ENCODE data around the gene SF3B1.

SF3B1 gene

DNA sequence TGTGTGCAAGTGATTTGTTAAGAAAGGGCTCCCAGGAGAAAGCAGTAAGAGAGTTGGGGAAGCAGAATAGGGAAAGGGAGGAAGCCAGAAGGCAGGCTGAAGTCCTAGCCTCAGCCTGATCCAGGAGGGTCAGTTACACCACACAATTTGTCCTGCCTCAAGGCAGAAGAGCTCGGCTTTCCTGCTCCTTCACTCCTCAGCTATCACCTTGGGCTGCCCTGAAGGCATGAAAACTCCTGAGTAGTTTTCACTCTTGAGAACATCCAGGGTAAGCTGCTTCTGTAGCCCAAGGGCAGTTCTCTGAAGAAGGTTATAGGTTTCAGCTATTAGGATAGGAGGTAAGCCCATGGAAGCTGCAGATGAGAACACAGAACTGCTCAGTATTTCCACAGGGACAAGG, 76.8 kb downstream of the SF3B1 start:
- TF ChIP-seq, protein P1, sequence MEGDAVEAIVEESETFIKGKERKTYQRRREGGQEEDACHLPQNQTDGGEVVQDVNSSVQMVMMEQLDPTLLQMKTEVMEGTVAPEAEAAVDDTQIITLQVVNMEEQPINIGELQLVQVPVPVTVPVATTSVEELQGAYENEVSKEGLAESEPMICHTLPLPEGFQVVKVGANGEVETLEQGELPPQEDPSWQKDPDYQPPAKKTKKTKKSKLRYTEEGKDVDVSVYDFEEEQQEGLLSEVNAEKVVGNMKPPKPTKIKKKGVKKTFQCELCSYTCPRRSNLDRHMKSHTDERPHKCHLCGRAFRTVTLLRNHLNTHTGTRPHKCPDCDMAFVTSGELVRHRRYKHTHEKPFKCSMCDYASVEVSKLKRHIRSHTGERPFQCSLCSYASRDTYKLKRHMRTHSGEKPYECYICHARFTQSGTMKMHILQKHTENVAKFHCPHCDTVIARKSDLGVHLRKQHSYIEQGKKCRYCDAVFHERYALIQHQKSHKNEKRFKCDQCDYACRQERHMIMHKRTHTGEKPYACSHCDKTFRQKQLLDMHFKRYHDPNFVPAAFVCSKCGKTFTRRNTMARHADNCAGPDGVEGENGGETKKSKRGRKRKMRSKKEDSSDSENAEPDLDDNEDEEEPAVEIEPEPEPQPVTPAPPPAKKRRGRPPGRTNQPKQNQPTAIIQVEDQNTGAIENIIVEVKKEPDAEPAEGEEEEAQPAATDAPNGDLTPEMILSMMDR (conservative IDR thresholded peaks at IDR 0.05; ENCODE audit: low read length) = no peak
- Histone ChIP-seq H3K27me3 (ENCODE audit: insufficient read depth, low read length, poor library complexity, severe bottlenecking) (no peaks in the 10 kb centered on the region), H3K9me3 (ENCODE audit: insufficient read depth, low read depth, low read length) (no peaks in the 10 kb centered on the region), H3K79me2 (ENCODE audit: insufficient read depth, low read length) (no peaks in the 10 kb centered on the region), H4K20me1 (ENCODE audit: insufficient read depth, low read length, poor library complexity, severe bottlenecking) (no peaks in the 10 kb centered on the region), H3F3A (ENCODE audit: low read depth) (no peaks in the 10 kb centered on the region), H3K4me2 (ENCODE audit: low read depth, low read length, poor library complexity, severe bottlenecking) (no peak overlapping the region), H3K9me2 (replicated peaks; ENCODE audit: low read depth, low read length) (no peaks in the 10 kb centered on the region), H3K9ac (ENCODE audit: low read depth, low read length, poor library complexity, severe bottlenecking) (no peak overlapping the region), H3K4me3 (ENCODE audit: low read length, poor library complexity, severe bottlenecking) (no peak overlapping the region), H3K36me3 (ENCODE audit: insufficient read depth, low read length) (no peaks in the 10 kb centered on the region), H2AFZ (ENCODE audit: low read length) (no peak overlapping the region), H3K4me1 (ENCODE audit: insufficient read depth, low read length, poor library complexity, severe bottlenecking) (no peaks in the 10 kb centered on the region)

DNA sequence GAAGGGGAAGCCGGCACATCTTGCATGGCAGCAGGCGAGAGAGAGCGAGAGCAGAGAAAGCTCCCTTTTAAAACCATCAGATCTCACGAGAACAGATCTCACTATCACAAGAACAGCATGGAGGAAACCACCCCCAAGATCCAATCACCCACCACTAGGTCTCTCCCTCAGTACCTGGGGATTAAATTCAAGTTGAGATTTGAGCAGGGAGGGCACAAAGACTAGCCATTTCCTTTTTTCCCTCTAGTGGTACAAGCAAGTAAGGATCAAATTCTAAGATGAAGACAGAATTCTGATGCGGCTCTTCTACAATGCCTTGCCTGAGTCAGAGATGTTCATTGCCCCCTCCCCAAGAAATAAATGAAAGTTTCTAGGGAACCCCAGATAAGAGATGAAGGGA, 78.7 kb downstream of the SF3B1 start:
- H3K4me1 ChIP-seq (ENCODE audit: insufficient read depth, low read length, poor library complexity, severe bottlenecking) = no peaks in the 10 kb centered on the region
- no peaks in the 10 kb centered on the region for H3K27me3 ChIP-seq (ENCODE audit: insufficient read depth, low read length, poor library complexity, severe bottlenecking)
- no peaks in the 10 kb centered on the region for H3K79me2 ChIP-seq (ENCODE audit: insufficient read depth, low read length)
- TF ChIP-seq, protein P1 (conservative IDR thresholded peaks at IDR 0.05; ENCODE audit: low read length) = peak; percentile 60
- TF ChIP-seq EZH2phosphoT487 (IDR thresholded peaks at IDR 0.05; ENCODE audit: borderline replicate concordance) = no peak
- no peaks in the 10 kb centered on the region for H3F3A ChIP-seq (ENCODE audit: low read depth)
- no peak overlapping the region for H3K4me2 ChIP-seq (ENCODE audit: low read depth, low read length, poor library complexity, severe bottlenecking)
- H2AFZ ChIP-seq (ENCODE audit: low read length) = no peak overlapping the region
- no peak overlapping the region for H3K9ac ChIP-seq (ENCODE audit: low read depth, low read length, poor library complexity, severe bottlenecking)
- H3K4me3 ChIP-seq (ENCODE audit: low read length, poor library complexity, severe bottlenecking) = no peak overlapping the region
- H3K9me3 ChIP-seq (ENCODE audit: insufficient read depth, low read depth, low read length) = no peaks in the 10 kb centered on the region
- H4K20me1 ChIP-seq (ENCODE audit: insufficient read depth, low read length, poor library complexity, severe bottlenecking) = no peaks in the 10 kb centered on the region
- no peaks in the 10 kb centered on the region for H3K9me2 ChIP-seq (replicated peaks; ENCODE audit: low read depth, low read length)
- no peaks in the 10 kb centered on the region for H3K36me3 ChIP-seq (ENCODE audit: insufficient read depth, low read length)

DNA sequence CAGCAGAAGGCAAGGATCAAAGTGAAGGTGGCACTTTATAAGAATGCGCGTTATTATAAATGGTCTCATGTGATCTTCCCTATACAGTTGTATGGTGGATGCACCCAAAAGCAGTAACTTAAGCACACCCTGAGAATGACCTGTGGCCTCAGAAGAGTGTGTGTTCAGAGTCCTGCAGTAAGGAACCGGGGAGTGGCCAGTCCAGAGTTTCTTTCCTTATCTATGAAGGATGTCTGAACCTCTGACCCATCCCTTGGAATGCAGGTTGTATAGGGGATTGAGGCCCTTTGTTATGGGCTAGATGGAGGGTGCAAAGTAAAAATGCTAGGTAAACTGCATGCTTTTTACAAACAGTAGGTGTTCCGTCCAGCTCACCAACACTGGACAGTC, 80.7 kb downstream of the SF3B1 start:
- Histone ChIP-seq H4K20me1 (ENCODE audit: insufficient read depth, low read length, poor library complexity, severe bottlenecking) (no peaks in the 10 kb centered on the region), H3K9ac (ENCODE audit: low read depth, low read length, poor library complexity, severe bottlenecking) (no peak overlapping the region), H3K9me2 (replicated peaks; ENCODE audit: low read depth, low read length) (no peaks in the 10 kb centered on the region), H3K4me3 (ENCODE audit: low read length, poor library complexity, severe bottlenecking) (no peak overlapping the region), H3K4me1 (ENCODE audit: insufficient read depth, low read length, poor library complexity, severe bottlenecking) (no peaks in the 10 kb centered on the region), H3K4me2 (ENCODE audit: low read depth, low read length, poor library complexity, severe bottlenecking) (no peak overlapping the region), H3K27me3 (ENCODE audit: insufficient read depth, low read length, poor library complexity, severe bottlenecking) (no peaks in the 10 kb centered on the region), H2AFZ (ENCODE audit: low read length) (no peak overlapping the region), H3K36me3 (ENCODE audit: insufficient read depth, low read length) (no peaks in the 10 kb centered on the region), H3F3A (ENCODE audit: low read depth) (no peaks in the 10 kb centered on the region), H3K9me3 (ENCODE audit: insufficient read depth, low read depth, low read length) (no peaks in the 10 kb centered on the region), H3K79me2 (ENCODE audit: insufficient read depth, low read length) (no peaks in the 10 kb centered on the region)
- TF ChIP-seq, protein P1 (conservative IDR thresholded peaks at IDR 0.05; ENCODE audit: low read length) = no peak
